Measurements from ENCODE around the gene PCSK9. TPM values are rescaled to one million over a fixed set of nuclear protein-coding genes. Genes with fewer than 3 reads are reported as not detected.

PCSK9 gene
- 4.1 TPM for total RNA-seq

- DNase-seq (ENCODE audit: low spot score in 2 of 2) (no peak), FAIRE-seq (no peak)
Observed at GRCh38 chr1:55039342-55040082, at the start of gene PCSK9. Gene PCSK9, plus strand, starts transcription at chr1:55039548. Its CDS starts 290 bp downstream, at chr1:55039838.

GRCh38 chr1:54989968-54990810 lies 49.2 kb upstream of the PCSK9 start:
- FAIRE-seq (no peak), DNase-seq (ENCODE audit: low spot score in 2 of 2) (no peak)

- no peak for DNase-seq (ENCODE audit: low spot score in 2 of 2)
- FAIRE-seq = no peak
Observed at GRCh38 chr1:54990916-54991315, 48.4 kb upstream of the PCSK9 start.

GRCh38 chr1:54991939-54992338 lies 47.4 kb upstream of the PCSK9 start:
- FAIRE-seq = no peak

GRCh38 chr1:54993140-54993539 lies 46.2 kb upstream of the PCSK9 start:
- no peak for FAIRE-seq
- no peak for DNase-seq (ENCODE audit: low spot score in 2 of 2)

More at GRCh38 chr1:54991939-54992338, 47.4 kb upstream of the PCSK9 start:
- DNase-seq (ENCODE audit: low spot score in 2 of 2) = no peak

GRCh38 chr1:54994355-54994990 lies 44.9 kb upstream of the PCSK9 start:
- DNase-seq (ENCODE audit: low spot score in 2 of 2) (no peak), FAIRE-seq (no peak)

- FAIRE-seq (no peak), DNase-seq (ENCODE audit: low spot score in 2 of 2) (no peak)
Observed at GRCh38 chr1:54995013-54995760, 44.2 kb upstream of the PCSK9 start.

- no peak for FAIRE-seq
Observed at GRCh38 chr1:54995835-54996234, 43.5 kb upstream of the PCSK9 start.

GRCh38 chr1:54996359-54996868 lies 42.9 kb upstream of the PCSK9 start:
- DNase-seq (ENCODE audit: low spot score in 2 of 2) = peak; percentile 71 to 80
- FAIRE-seq = no peak

More at GRCh38 chr1:54995835-54996234, 43.5 kb upstream of the PCSK9 start:
- no peak for DNase-seq (ENCODE audit: low spot score in 2 of 2)

- FAIRE-seq (no peak), DNase-seq (ENCODE audit: low spot score in 2 of 2) (peak in 1 of 2 donors; percentile 34)
Observed at GRCh38 chr1:54996869-54997710, 42.3 kb upstream of the PCSK9 start.

GRCh38 chr1:54997711-54997986 lies 41.7 kb upstream of the PCSK9 start:
- FAIRE-seq (no peak), DNase-seq (ENCODE audit: low spot score in 2 of 2) (no peak)

GRCh38 chr1:54998100-54998499 lies 41.2 kb upstream of the PCSK9 start:
- no peak for DNase-seq (ENCODE audit: low spot score in 2 of 2)
- FAIRE-seq = no peak

GRCh38 chr1:54998677-54999076 lies 40.7 kb upstream of the PCSK9 start, which contains the start of gene BSND:
Gene BSND, plus strand, starts transcription at chr1:54998933. Its CDS starts 254 bp downstream, at chr1:54999187.
- no peak for DNase-seq (ENCODE audit: low spot score in 2 of 2)
- FAIRE-seq = no peak

- FAIRE-seq = no peak
- DNase-seq (ENCODE audit: low spot score in 2 of 2) = no peak
Observed at GRCh38 chr1:55000110-55001085, 39.0 kb upstream of the PCSK9 start.

- no peak for DNase-seq (ENCODE audit: low spot score in 2 of 2)
- no peak for FAIRE-seq
Observed at GRCh38 chr1:55001311-55001710, 38.0 kb upstream of the PCSK9 start.

- no peak for DNase-seq (ENCODE audit: low spot score in 2 of 2)
- FAIRE-seq = no peak
Observed at GRCh38 chr1:55002686-55003085, 36.7 kb upstream of the PCSK9 start.

- FAIRE-seq (no peak), DNase-seq (ENCODE audit: low spot score in 2 of 2) (no peak)
Observed at GRCh38 chr1:55005351-55006140, 33.8 kb upstream of the PCSK9 start.

Data from frontal cortex (tissue), 4 donors.